MCF 10A (cell line): ENCODE measurements around the gene TMPRSS11D. TPM values are rescaled to one million over a fixed set of nuclear protein-coding genes. Genes with fewer than 3 reads are reported as not detected.

Experiments used
- BruUV-seq: library from RNA; stranded (reverse); fragments of 400-500 nt; replicated peaks from 2 replicates; lab custom pipeline; 2021; lab: Mats Ljungman, UMichigan
- CTCF ChIA-PET: fragments of 300-600 bp; sonication (Branson Sonifier 250); formaldehyde crosslinking; extraction: SDS; loops from one replicate; lab custom pipeline; 2021; ENCODE audit warnings: antibody characterized with exemption, inconsistent platforms; lab: Yijun Ruan, JAX
- POLR2A ChIA-PET: fragments of 300-600, 350-650 bp; sonication (Branson Sonifier 250); formaldehyde crosslinking; extraction: SDS; loops from one replicate; lab custom pipeline; 2020; ENCODE audit warnings: antibody characterized with exemption, inconsistent platforms; lab: Yijun Ruan, JAX
- DNase-seq: peaks from one replicate; pipeline ENCODE4 v3.0.0-alpha.2; 2018; ENCODE audit not compliant: unreplicated experiment
- H3K27ac Mint-ChIP-seq: one replicate; pipeline ENCODE4 v1.8.0; 2022; ENCODE audit warnings: mild to moderate bottlenecking, low read depth, mixed read lengths; ENCODE audit not compliant: unreplicated experiment
- H3K27me3 Mint-ChIP-seq: one replicate; pipeline ENCODE4 v1.8.0; 2022; ENCODE audit warnings: mixed read lengths; ENCODE audit not compliant: insufficient read depth, unreplicated experiment
- H3K36me3 Mint-ChIP-seq: one replicate; pipeline ENCODE4 v1.8.0; 2022; ENCODE audit warnings: mild to moderate bottlenecking, moderate library complexity, mixed read lengths; ENCODE audit not compliant: insufficient read depth, unreplicated experiment
- H3K4me1 Mint-ChIP-seq: one replicate; pipeline ENCODE4 v1.8.0; 2022; ENCODE audit warnings: mixed read lengths; ENCODE audit not compliant: insufficient read depth, unreplicated experiment
- H3K4me3 Mint-ChIP-seq: one replicate; pipeline ENCODE4 v1.8.0; 2022; ENCODE audit warnings: mild to moderate bottlenecking, moderate library complexity, mixed read lengths; ENCODE audit not compliant: unreplicated experiment
- H3K9me3 Mint-ChIP-seq: one replicate; pipeline ENCODE4 v1.8.0; 2022; ENCODE audit warnings: mixed read lengths; ENCODE audit not compliant: unreplicated experiment
- intact Hi-C: fragments of 100-400 bp; cut with micrococcal nuclease; formaldehyde crosslinking; loops from 2 replicates; pipeline ENCODE4 v1.14.1; 2022
- total RNA-seq: library from RNA; stranded (reverse); gene quantifications from 2 replicates; pipeline ENCODE4 v1.2.3, GENCODE V29; 2022
- TF ChIP-seq, protein P1 (sequence below): fragments of 200-600 bp; IDR thresholded peaks from one replicate; pipeline ENCODE4 v1.8.0; 2022; ENCODE audit warnings: antibody characterized with exemption, mild to moderate bottlenecking; ENCODE audit not compliant: unreplicated experiment

Gene TMPRSS11D
- total RNA-seq, 1 experiment from 2014 or later, result not detected

DNA sequence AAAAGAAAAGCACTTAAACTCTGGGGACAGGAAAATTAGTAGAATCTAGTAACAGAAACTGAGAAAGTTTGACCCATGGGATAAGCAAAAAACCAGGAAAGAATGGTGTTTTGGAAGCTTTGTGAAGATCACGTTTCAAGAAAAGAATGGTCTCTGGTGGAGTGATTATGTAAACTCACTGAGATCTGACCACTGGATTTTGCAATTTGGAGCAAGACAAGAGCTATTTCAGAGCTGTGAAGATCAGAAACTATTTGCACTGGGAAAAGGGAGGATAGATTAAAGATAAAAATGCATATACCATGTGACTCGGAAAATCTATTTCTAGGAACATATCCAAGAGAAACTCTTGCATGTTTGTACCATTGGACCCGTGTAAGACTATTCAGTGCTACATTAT, 4.3 kb downstream of the TMPRSS11D start:
- ChIA-PET POLR2A (no interaction called here), CTCF (interaction anchor here (0.7 to 2.8 kb wide), 2 partner anchors 32 to 296 kb away, joined by 3 to 5 read pairs; no protein-coding TSS in a partner anchor)
- DNase-seq, result no peak
- Mint-ChIP-seq H3K27ac (no peak overlapping the region), H3K27me3 (no peaks in the 10 kb centered on the region), H3K36me3 (no peaks in the 10 kb centered on the region), H3K4me3 (no peak overlapping the region), H3K9me3 (no peaks in the 10 kb centered on the region), H3K4me1 (peaks cover 4% of the 10 kb centered on the region)
- TF ChIP-seq, protein P1, sequence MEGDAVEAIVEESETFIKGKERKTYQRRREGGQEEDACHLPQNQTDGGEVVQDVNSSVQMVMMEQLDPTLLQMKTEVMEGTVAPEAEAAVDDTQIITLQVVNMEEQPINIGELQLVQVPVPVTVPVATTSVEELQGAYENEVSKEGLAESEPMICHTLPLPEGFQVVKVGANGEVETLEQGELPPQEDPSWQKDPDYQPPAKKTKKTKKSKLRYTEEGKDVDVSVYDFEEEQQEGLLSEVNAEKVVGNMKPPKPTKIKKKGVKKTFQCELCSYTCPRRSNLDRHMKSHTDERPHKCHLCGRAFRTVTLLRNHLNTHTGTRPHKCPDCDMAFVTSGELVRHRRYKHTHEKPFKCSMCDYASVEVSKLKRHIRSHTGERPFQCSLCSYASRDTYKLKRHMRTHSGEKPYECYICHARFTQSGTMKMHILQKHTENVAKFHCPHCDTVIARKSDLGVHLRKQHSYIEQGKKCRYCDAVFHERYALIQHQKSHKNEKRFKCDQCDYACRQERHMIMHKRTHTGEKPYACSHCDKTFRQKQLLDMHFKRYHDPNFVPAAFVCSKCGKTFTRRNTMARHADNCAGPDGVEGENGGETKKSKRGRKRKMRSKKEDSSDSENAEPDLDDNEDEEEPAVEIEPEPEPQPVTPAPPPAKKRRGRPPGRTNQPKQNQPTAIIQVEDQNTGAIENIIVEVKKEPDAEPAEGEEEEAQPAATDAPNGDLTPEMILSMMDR, result no peak
- no TSS peak for BruUV-seq
- intact Hi-C loops, result no loop called here

DNA sequence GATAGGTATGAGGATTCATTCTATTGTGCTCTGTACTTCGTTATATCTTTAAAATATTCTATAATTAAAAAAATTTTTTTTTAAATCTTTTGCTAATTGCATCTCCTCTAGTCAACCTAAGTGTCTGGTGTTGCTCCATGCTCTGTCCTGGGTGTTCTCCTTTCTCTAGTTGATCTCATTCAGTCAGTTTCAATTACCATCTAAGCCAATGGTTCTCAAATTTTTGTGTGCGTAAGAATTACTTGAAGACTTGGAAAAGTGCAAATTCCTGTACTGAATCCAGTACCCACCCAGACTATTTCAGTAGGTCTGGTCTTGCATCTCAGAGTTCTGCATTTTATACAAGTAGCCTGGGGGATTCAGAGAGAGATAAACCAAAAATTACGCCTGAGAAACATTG, 6.7 kb downstream of the TMPRSS11D start:
- intact Hi-C loops, result no loop called here
- Mint-ChIP-seq H3K4me3 (no peak overlapping the region), H3K4me1 (peaks cover 4% of the 10 kb centered on the region), H3K36me3 (no peaks in the 10 kb centered on the region), H3K27me3 (no peaks in the 10 kb centered on the region), H3K9me3 (no peaks in the 10 kb centered on the region), H3K27ac (no peak overlapping the region)
- BruUV-seq, result no TSS peak
- POLR2A ChIA-PET, result no interaction called here
- TF ChIP-seq, protein P1, result no peak
- CTCF ChIA-PET, result interaction anchor here (0.6 kb wide), 1 partner anchor 38 kb away, joined by 3 read pairs; no protein-coding TSS in a partner anchor
- DNase-seq, result no peak

DNA sequence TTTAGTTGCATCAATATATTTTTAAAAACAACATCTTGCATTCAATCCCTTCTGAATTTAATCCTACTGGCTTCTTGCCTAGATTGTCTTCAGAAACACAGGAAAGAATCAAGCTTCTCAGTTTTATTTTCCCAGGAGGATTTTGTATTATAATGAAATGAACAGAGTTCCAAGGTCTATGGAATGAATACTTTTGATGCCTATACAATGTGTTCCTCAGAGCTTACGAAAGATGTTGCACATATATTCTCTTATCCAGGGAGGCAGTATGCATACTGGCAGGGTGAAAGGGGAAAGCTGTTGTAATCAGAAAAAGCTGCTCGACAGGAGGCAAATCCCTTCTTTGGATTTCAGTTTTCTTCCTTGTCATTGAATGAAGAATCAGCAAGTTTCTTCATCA, 8.8 kb downstream of the TMPRSS11D start:
- TF ChIP-seq, protein P1, result no peak
- H3K27me3 Mint-ChIP-seq, result no peaks in the 10 kb centered on the region
- H3K9me3 Mint-ChIP-seq, result no peaks in the 10 kb centered on the region
- BruUV-seq, result no TSS peak
- peak overlapping the region; percentile 37 for H3K27ac Mint-ChIP-seq
- peaks cover 4% of the 10 kb centered on the region for H3K4me1 Mint-ChIP-seq
- POLR2A ChIA-PET, result no interaction called here
- H3K4me3 Mint-ChIP-seq, result no peak overlapping the region
- peak; percentile 27 for DNase-seq
- intact Hi-C loops, result loop anchor here (5.0 kb wide), 1 partner anchor 328 kb away; the partner anchor contains the start of gene CENPC
- CTCF ChIA-PET, result interaction anchor here (0.7 to 0.8 kb wide), 2 partner anchors 11 to 111 kb away, joined by 3 read pairs; no protein-coding TSS in a partner anchor
- no peaks in the 10 kb centered on the region for H3K36me3 Mint-ChIP-seq

DNA sequence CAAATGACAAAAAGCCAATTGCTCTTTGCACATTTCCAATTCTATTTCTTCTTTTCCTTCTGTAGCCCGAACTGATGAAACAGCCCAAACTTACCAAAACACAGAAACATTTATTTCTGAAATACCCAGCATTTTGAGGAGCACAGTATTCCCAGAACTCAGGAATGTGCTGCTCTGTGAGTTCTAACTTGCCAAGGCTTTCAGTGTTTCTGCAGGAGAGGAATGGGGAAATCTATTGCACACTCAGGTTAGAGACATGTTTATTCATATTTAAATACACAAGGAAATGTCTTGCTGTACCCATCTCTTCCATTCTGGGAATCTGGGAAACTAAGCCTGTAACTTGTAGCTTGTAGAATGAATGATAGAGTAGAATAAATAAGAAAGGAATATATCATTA, 10.7 kb downstream of the TMPRSS11D start:
- BruUV-seq, result no TSS peak
- Mint-ChIP-seq H3K36me3 (no peaks in the 10 kb centered on the region), H3K9me3 (no peaks in the 10 kb centered on the region), H3K27me3 (no peaks in the 10 kb centered on the region), H3K4me3 (no peak overlapping the region), H3K27ac (no peak overlapping the region), H3K4me1 (peaks cover 4% of the 10 kb centered on the region)
- TF ChIP-seq, protein P1, result no peak
- POLR2A ChIA-PET, result no interaction called here
- intact Hi-C loops, result loop anchor here (2.0 to 5.0 kb wide), 2 partner anchors 116 to 326 kb away; partner anchors contain the start of gene CENPC
- no peak for DNase-seq
- CTCF ChIA-PET, result interaction anchor here (0.8 to 1.1 kb wide), 3 partner anchors 11 to 38 kb away, joined by 3 to 5 read pairs (median 3); no protein-coding TSS in a partner anchor
